Brain microvascular endothelial cell (primary cell): ENCODE results near the gene ANTXR1.

Source experiments
- DNase-seq: peaks from one replicate; pipeline ENCODE4 v3.0.0-alpha.2; 2020
- H3K27ac ChIP-seq: fragments of 250-450 bp; sonication (Bioruptor Pico); 2 replicates; pipeline ENCODE4 v1.5.1; 2020; ENCODE audit warnings: mild to moderate bottlenecking, moderate library complexity
- H3K27me3 ChIP-seq: fragments of 250-450 bp; sonication (Bioruptor Pico); replicated peaks from 2 replicates; pipeline ENCODE4 v1.5.1; 2020; ENCODE audit warnings: mild to moderate bottlenecking
- H3K36me3 ChIP-seq: fragments of 250-450 bp; sonication (Bioruptor Pico); replicated peaks from 2 replicates; pipeline ENCODE4 v1.5.1; 2020; ENCODE audit warnings: mild to moderate bottlenecking
- H3K4me3 ChIP-seq: 2 replicates; pipeline ENCODE4 v1.5.1; 2011; ENCODE audit warnings: low read depth, mild to moderate bottlenecking, control low read depth, low read length, moderate library complexity
- in situ Hi-C: cut with HindIII; loops from 2 replicates; pipeline ENCODE4 v1.10.0; 2017; ENCODE audit warnings: low sequenced_read_pairs, low pct_ligation_motif_present
- TF ChIP-seq, protein P1 (sequence below): IDR thresholded peaks from 2 replicates; pipeline ENCODE4 v1.5.1; 2011; ENCODE audit warnings: low read depth, mild to moderate bottlenecking, moderate library complexity, low read length, control low read depth, inconsistent platforms; ENCODE audit errors: missing control alignments

The ANTXR1 gene

DNA sequence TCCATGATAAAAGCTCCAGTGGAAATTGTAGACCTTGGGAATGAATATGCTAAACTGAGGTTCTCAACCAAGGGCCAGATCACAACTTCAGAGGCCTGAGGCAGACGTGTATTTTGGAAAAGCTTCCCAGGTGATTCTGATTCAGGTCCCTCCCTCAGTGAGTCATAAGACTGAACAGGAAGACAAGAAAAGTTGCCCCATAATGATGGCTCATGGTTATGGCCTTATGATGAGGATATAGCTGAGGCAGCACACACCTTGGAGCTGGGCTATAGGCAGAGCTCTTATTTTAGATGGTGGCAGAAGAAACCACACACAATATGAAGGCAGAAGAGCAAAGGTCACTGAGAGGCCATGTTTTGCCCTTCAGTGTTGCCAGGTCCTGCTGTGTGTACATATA lies 9.6 kb downstream of the ANTXR1 start:
- in situ Hi-C loops: loop anchor here (25.0 kb wide), 1 partner anchor 265 kb away; no protein-coding TSS in a partner anchor
- TF ChIP-seq, protein P1, sequence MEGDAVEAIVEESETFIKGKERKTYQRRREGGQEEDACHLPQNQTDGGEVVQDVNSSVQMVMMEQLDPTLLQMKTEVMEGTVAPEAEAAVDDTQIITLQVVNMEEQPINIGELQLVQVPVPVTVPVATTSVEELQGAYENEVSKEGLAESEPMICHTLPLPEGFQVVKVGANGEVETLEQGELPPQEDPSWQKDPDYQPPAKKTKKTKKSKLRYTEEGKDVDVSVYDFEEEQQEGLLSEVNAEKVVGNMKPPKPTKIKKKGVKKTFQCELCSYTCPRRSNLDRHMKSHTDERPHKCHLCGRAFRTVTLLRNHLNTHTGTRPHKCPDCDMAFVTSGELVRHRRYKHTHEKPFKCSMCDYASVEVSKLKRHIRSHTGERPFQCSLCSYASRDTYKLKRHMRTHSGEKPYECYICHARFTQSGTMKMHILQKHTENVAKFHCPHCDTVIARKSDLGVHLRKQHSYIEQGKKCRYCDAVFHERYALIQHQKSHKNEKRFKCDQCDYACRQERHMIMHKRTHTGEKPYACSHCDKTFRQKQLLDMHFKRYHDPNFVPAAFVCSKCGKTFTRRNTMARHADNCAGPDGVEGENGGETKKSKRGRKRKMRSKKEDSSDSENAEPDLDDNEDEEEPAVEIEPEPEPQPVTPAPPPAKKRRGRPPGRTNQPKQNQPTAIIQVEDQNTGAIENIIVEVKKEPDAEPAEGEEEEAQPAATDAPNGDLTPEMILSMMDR: no peak
- DNase-seq: no peak
- Histone ChIP-seq H3K36me3 (no peaks in the 10 kb centered on the region), H3K27ac (no peak overlapping the region), H3K4me3 (no peak overlapping the region), H3K27me3 (no peaks in the 10 kb centered on the region)

DNA sequence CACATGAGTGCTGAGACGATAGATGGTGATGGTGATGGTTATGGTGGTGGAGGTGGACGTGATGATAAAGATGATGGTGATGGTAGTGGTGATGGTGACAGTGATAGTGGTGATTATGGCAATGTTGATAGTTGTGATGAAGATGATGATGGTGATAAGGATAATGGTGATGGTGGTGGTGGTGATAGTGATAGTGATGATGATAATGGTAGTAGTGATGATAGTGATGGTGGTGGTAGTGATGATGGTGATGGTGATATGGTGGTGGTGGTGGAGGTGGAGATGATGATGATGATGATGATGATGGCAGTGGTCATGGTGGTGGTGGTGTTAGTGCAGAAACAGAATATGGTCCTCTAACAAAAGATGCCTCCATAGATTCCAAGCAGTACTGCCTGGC lies 10.3 kb downstream of the ANTXR1 start:
- no peaks in the 10 kb centered on the region for H3K27me3 ChIP-seq
- no peak for DNase-seq
- TF ChIP-seq, protein P1: no peak
- no peaks in the 10 kb centered on the region for H3K36me3 ChIP-seq
- in situ Hi-C loops: loop anchor here (25.0 kb wide), 1 partner anchor 264 kb away; no protein-coding TSS in a partner anchor
- H3K27ac ChIP-seq: no peak overlapping the region
- no peak overlapping the region for H3K4me3 ChIP-seq

DNA sequence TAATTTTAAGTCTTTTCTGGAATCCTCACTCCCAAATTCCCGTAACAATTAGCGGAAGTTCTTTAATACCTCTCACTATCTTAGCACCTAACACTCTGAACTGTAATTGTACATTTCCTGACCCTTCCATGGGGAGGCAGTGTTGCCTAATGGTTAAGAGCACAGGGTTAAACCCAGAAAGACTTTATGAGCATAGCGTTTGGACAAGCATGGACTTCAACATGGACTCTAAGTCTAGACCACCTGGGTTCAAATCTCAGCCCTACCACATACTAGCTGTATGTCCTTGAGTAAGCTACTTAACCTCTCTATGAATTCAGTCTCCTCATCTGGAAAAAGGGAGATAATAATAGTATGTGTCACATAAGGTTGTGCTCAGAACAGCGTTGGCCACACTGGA lies 13.0 kb downstream of the ANTXR1 start:
- no peak overlapping the region for H3K27ac ChIP-seq
- TF ChIP-seq, protein P1: peak; percentile 58
- no peak overlapping the region for H3K4me3 ChIP-seq
- in situ Hi-C loops: no loop called here
- H3K36me3 ChIP-seq: no peaks in the 10 kb centered on the region
- DNase-seq: peak; percentile 47
- no peaks in the 10 kb centered on the region for H3K27me3 ChIP-seq

DNA sequence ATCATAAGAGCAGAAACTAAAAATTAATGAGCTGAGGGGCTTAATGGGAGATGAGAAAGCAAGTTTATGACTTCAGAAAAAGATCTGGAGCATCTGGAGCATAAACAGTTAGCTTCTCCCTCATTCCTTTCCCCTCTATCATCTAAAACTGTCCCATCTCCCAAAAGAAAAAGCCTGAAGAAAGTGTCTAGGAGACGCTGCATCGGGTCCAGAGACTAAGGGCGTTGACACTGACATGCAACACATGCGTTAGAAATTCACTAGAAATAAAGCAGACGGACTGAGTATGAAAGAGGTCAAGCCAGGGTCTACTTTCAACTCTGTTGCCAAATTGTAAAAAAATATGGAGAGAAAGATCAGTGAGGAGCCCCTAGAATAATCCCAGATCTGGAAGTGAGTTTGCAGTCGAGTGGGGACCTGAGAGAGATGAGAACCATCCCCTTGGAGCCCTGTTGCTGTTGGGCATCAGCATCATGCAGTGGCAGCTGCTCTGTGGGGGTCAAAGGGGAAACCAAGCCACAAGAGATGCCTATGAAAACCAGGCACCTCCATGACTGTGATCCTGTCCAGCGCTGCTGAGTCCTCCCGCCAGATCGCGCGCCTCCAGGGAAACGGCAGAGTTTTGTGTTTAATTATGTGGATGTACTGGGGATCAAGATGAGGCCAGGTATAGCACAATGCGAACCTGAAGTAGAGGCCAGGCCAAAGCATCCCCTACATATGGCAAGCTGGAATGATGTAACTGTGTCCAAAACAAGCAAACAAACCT lies 13.9 kb downstream of the ANTXR1 start:
- in situ Hi-C loops: no loop called here
- H3K27me3 ChIP-seq: no peaks in the 10 kb centered on the region
- TF ChIP-seq, protein P1: no peak
- no peak for DNase-seq
- no peak overlapping the region for H3K4me3 ChIP-seq
- H3K27ac ChIP-seq: no peak overlapping the region
- H3K36me3 ChIP-seq: no peaks in the 10 kb centered on the region

DNA sequence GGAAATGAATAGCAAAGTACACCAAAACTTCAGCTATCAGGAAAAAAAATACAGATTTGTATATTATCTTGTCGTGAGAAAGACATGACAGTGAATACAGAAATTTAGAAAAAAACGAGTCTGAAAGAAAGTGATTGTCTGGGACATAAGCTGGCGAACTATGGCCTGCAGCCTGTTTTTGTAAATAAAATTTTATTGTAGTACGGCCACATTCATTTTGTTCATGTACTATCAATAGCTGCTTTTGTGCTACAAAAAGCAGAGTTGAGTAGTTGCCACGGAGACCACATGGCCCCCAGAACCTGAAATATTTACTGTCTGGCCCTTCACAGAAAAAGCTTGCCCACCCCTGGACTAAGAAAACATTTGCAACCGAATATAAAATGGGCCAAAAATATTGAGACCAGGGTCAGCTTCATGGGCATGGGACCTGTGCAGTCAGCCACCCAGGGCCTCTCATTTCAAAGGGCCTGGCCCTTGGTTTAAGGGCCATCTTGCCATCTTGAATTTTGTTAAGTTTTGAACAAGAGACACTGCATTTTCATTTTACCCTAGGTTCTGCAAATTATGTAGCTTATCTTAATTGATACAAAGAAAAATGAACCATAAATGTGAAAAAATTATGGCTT lies 17.9 kb downstream of the ANTXR1 start:
- in situ Hi-C loops: no loop called here
- TF ChIP-seq, protein P1: no peak
- H3K36me3 ChIP-seq: no peaks in the 10 kb centered on the region
- no peak for DNase-seq
- no peaks in the 10 kb centered on the region for H3K27me3 ChIP-seq
- H3K27ac ChIP-seq: no peak overlapping the region
- H3K4me3 ChIP-seq: no peak overlapping the region
